ENCODE data around the gene KCNG2. TPM values are rescaled to one million over a fixed set of nuclear protein-coding genes. Genes with fewer than 3 reads are reported as not detected.

KCNG2 gene
- total and polyA plus RNA-seq, 9 of the 15 experiments (the other 6 are each of a cell fraction or from before 2014, with no cell fraction given): not detected

DNA sequence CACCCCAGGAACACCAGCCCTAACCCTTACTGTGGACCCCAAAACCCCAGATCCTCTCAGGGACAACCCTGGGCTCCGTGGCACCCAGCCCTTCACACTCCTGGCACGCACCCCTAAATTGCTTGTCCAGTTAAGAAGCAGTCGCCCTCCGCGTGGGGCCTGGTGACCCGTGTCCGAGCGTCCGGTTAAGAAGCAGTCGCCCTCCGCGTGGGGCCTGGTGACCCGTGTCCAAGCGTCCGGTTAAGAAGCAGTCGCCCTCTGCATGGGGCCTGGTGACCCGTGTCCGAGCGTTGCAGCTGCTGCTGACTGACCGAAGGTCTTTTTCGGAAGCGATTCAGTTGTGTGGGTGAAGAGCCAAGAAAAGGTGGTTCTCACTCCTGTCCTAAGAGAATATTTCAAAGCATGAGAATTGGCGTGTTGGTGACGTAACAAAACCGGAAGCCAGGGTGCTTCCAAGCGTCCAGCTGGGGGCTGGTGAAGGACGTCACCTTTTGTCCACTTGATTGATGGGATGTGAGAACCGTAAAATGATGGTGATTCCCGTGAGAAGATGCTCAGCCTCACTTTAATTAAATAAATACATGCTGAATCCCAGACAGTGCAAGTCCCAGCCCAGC lies 70.5 kb downstream of the KCNG2 start:
- no peaks in the 10 kb centered on the region for H3K36me3 ChIP-seq (ENCODE audit: control insufficient read depth, insufficient read depth, low read length)
- no peak for TF ChIP-seq ZNF165 (CRISPR knock-in tag; IDR thresholded peaks at IDR 0.05; ENCODE audit: borderline replicate concordance)
- no peak for TF ChIP-seq ZNF134 (CRISPR knock-in tag; conservative IDR thresholded peaks at IDR 0.05)
- no peak for TF ChIP-seq FOXP1 (CRISPR knock-in tag; IDR thresholded peaks at IDR 0.05)
- TF ChIP-seq, protein P1, sequence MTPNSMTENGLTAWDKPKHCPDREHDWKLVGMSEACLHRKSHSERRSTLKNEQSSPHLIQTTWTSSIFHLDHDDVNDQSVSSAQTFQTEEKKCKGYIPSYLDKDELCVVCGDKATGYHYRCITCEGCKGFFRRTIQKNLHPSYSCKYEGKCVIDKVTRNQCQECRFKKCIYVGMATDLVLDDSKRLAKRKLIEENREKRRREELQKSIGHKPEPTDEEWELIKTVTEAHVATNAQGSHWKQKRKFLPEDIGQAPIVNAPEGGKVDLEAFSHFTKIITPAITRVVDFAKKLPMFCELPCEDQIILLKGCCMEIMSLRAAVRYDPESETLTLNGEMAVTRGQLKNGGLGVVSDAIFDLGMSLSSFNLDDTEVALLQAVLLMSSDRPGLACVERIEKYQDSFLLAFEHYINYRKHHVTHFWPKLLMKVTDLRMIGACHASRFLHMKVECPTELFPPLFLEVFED (CRISPR knock-in tag; conservative IDR thresholded peaks at IDR 0.05): no peak
- TF ChIP-seq, protein P2, sequence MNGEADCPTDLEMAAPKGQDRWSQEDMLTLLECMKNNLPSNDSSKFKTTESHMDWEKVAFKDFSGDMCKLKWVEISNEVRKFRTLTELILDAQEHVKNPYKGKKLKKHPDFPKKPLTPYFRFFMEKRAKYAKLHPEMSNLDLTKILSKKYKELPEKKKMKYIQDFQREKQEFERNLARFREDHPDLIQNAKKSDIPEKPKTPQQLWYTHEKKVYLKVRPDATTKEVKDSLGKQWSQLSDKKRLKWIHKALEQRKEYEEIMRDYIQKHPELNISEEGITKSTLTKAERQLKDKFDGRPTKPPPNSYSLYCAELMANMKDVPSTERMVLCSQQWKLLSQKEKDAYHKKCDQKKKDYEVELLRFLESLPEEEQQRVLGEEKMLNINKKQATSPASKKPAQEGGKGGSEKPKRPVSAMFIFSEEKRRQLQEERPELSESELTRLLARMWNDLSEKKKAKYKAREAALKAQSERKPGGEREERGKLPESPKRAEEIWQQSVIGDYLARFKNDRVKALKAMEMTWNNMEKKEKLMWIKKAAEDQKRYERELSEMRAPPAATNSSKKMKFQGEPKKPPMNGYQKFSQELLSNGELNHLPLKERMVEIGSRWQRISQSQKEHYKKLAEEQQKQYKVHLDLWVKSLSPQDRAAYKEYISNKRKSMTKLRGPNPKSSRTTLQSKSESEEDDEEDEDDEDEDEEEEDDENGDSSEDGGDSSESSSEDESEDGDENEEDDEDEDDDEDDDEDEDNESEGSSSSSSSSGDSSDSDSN (IDR thresholded peaks at IDR 0.05; ENCODE audit: borderline replicate concordance in 1 of 2, low read depth in 2 of 2, low read length in 2 of 2): no peak
- TF ChIP-seq ZNF133 (CRISPR knock-in tag; IDR thresholded peaks at IDR 0.05): no peak
- TF ChIP-seq ZNF780A (CRISPR knock-in tag; IDR thresholded peaks at IDR 0.05): no peak
- TF ChIP-seq KDM1A (IDR thresholded peaks at IDR 0.05): no peak
- TF ChIP-seq ZNF668 (CRISPR knock-in tag; IDR thresholded peaks at IDR 0.05): no peak
- no peak for TF ChIP-seq RHOXF2B (CRISPR knock-in tag; conservative IDR thresholded peaks at IDR 0.05)
- TF ChIP-seq, protein P3, sequence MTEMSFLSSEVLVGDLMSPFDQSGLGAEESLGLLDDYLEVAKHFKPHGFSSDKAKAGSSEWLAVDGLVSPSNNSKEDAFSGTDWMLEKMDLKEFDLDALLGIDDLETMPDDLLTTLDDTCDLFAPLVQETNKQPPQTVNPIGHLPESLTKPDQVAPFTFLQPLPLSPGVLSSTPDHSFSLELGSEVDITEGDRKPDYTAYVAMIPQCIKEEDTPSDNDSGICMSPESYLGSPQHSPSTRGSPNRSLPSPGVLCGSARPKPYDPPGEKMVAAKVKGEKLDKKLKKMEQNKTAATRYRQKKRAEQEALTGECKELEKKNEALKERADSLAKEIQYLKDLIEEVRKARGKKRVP (CRISPR knock-in tag; IDR thresholded peaks at IDR 0.05): no peak
- TF ChIP-seq, protein P4, sequence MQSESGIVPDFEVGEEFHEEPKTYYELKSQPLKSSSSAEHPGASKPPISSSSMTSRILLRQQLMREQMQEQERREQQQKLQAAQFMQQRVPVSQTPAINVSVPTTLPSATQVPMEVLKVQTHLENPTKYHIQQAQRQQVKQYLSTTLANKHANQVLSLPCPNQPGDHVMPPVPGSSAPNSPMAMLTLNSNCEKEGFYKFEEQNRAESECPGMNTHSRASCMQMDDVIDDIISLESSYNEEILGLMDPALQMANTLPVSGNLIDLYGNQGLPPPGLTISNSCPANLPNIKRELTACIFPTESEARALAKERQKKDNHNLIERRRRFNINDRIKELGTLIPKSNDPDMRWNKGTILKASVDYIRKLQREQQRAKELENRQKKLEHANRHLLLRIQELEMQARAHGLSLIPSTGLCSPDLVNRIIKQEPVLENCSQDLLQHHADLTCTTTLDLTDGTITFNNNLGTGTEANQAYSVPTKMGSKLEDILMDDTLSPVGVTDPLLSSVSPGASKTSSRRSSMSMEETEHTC (IDR thresholded peaks at IDR 0.05): no peak
- no peak for TF ChIP-seq FOSL1 (tag; conservative IDR thresholded peaks at IDR 0.05)
- TF ChIP-seq ASH1L (IDR thresholded peaks at IDR 0.05; ENCODE audit: borderline replicate concordance, low read depth, partially characterized antibody): no peak
- no peak for TF ChIP-seq MTF1 (CRISPR knock-in tag; IDR thresholded peaks at IDR 0.05; ENCODE audit: borderline replicate concordance)
- H3K9me3 ChIP-seq (replicated peaks; ENCODE audit: control insufficient read depth, insufficient read depth, low read depth, low read length): no peaks in the 10 kb centered on the region
- H3K4me1 ChIP-seq (replicated peaks in 1 of 2; ENCODE audit: control insufficient read depth in 2 of 2, insufficient read depth in 2 of 2, low read length in 2 of 2): peaks cover 0 to 16% of the 10 kb centered on the region in 2 experiments; a peak in 2 of 5 replicates
- intact Hi-C loops (cut with micrococcal nuclease) (no loop called here), in situ Hi-C loops (cut with MboI) (no loop called here)
- ATAC-seq (no peak), FAIRE-seq (no peak), DNase-seq (ENCODE audit: extremely low read depth in 1 of 4, low spot score in 3 of 4) (no peak)
- no TSS peak for BruUV-seq (replicated peaks)
- H4K20me1 ChIP-seq (replicated peaks; ENCODE audit: control insufficient read depth, insufficient read depth, low read length): no peaks in the 10 kb centered on the region
- WGBS (ENCODE audit: insufficient coverage, low coverage, missing lambda C conversion rate): 16% methylated on average over 25 of the region's 29 CpGs
- ChIA-PET POLR2A (interaction anchor here (0.6 kb wide), 1 partner anchor 42 kb away, joined by 5 read pairs; no protein-coding TSS in a partner anchor), CTCF (ENCODE audit: low intra/inter-chr PET ratio) (no interaction called here)
- peaks cover 14 to 59% of the 10 kb centered on the region in 2 experiments; a peak in 4 of 5 replicates for H3K27me3 ChIP-seq (ENCODE audit: control insufficient read depth in 2 of 2, insufficient read depth in 2 of 2, low read length in 2 of 2)
- no peak overlapping the region for H3K4me2 ChIP-seq (ENCODE audit: insufficient read depth, low read length)
- H3K4me3 ChIP-seq: no peak overlapping the region
- H3K27ac ChIP-seq (ENCODE audit: extremely low read depth, low read depth, low read length): no peak overlapping the region
- H3K9me1 ChIP-seq (ENCODE audit: control insufficient read depth, insufficient read depth, low read length): no peaks in the 10 kb centered on the region
- H3K9ac ChIP-seq (ENCODE audit: insufficient read depth in 1 of 2, low read depth in 2 of 2, low read length in 2 of 2): no peak overlapping the region
- no peaks in the 10 kb centered on the region for H3K79me2 ChIP-seq (ENCODE audit: control insufficient read depth, insufficient read depth, low read length)
- no peak overlapping the region for H2AFZ ChIP-seq (ENCODE audit: low read depth, low read length)

All from K562 (cell line).